Activated CD8-positive, alpha-beta T cell treated with anti-CD3 and anti-CD28 coated beads, Interleukin-2, amount 10 ng/mL, durations not matched to agents 7 days and 5 days (primary cell): ENCODE measurements around the gene GABPB2. TPM values are rescaled to one million over a fixed set of nuclear protein-coding genes. Genes with fewer than 3 reads are reported as not detected.
A peak's percentile ranks its signal among the peaks of the same experiment; 100 is the strongest.
"Not testable (repeated sequence)": the region's sequence is repeated elsewhere in the genome, so short reads cannot be mapped to it uniquely, and the experiment has no call there.

ENCODE experiments used
- ATAC-seq: fragments of 150-1000 bp; cut with Tn5 transposase; one replicate; pipeline ENCODE4 v1.10.0; 2021; ENCODE audit warnings: moderate library complexity
- CTCF ChIA-PET: fragments of 350-600 bp; sonication (Branson Sonifier 250); formaldehyde crosslinking; loops from one replicate; lab custom pipeline; 2021; ENCODE audit warnings: antibody characterized with exemption; lab: Charles Lee
- POLR2A ChIA-PET: fragments of 350-600 bp; sonication (Branson Sonifier 250); formaldehyde crosslinking; loops from one replicate; lab custom pipeline; 2021; ENCODE audit warnings: antibody characterized with exemption; lab: Charles Lee
- DNase-seq: peaks from one replicate; pipeline ENCODE4 v3.0.0-alpha.2; 2020
- H3K27ac Mint-ChIP-seq: one replicate; pipeline ENCODE4 v1.8.0; 2021; ENCODE audit warnings: mild to moderate bottlenecking, mixed read lengths
- H3K27me3 Mint-ChIP-seq: one replicate; pipeline ENCODE4 v1.8.0; 2021; ENCODE audit warnings: low read depth, mixed read lengths
- H3K36me3 Mint-ChIP-seq: one replicate; pipeline ENCODE4 v1.8.0; 2021; ENCODE audit warnings: low read depth, mixed read lengths
- H3K4me1 Mint-ChIP-seq: one replicate; pipeline ENCODE4 v1.8.0; 2021; ENCODE audit warnings: low read depth, mixed read lengths
- H3K4me3 Mint-ChIP-seq: one replicate; pipeline ENCODE4 v1.8.0; 2021; ENCODE audit warnings: mild to moderate bottlenecking, mixed read lengths
- H3K9me3 Mint-ChIP-seq: one replicate; pipeline ENCODE4 v1.8.0; 2022; ENCODE audit warnings: mixed read lengths; ENCODE audit not compliant: insufficient read depth
- total RNA-seq, 2 experiments: library from RNA; stranded (reverse); gene quantifications; one replicate each; pipeline ENCODE4 v1.2.3, GENCODE V29; 2021

Gene GABPB2
- total RNA-seq, 2 experiments from 2014 or later: 32.7 to 34.4 TPM

DNA sequence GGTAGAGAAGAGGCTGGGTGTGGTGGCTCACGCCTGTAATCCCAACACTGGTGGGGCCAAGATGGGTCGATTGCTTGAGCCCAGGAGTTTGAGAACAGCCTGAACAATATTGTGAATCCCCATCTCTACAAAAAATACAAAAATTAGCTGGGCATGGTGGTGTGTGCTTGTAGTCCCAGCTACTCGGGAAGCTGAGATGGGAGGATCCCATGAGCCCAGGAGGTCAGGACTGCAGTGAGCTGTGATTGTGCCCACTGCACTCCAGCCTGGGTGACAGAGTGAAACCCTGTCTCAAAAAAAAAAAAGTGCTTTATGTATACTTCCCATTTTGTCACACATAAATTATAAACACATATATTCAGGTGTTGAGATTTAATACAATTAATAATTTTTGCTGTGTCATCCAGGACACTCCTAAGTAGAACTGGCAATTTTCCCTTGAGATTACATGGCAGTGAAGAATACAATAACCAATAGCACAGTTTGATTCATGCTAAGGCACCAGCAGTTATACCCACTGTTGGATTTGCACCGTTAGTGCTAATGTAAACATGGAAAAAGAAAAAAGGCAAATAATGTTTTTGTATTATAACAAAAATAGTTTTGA, 15.5 kb downstream of the GABPB2 start:
- H3K4me1 Mint-ChIP-seq: no peaks in the 10 kb centered on the region
- peaks cover 8% of the 10 kb centered on the region for H3K36me3 Mint-ChIP-seq
- POLR2A ChIA-PET: no interaction called here
- CTCF ChIA-PET: interaction anchor here (0.8 to 3.4 kb wide), 3 partner anchors 11 to 15 kb away, joined by 3 to 21 read pairs (median 6); no protein-coding TSS in a partner anchor
- H3K4me3 Mint-ChIP-seq: no peak overlapping the region
- ATAC-seq (no peak), DNase-seq (no peak)
- no peaks in the 10 kb centered on the region for H3K27me3 Mint-ChIP-seq
- no peaks in the 10 kb centered on the region for H3K9me3 Mint-ChIP-seq
- H3K27ac Mint-ChIP-seq: no peak overlapping the region

DNA sequence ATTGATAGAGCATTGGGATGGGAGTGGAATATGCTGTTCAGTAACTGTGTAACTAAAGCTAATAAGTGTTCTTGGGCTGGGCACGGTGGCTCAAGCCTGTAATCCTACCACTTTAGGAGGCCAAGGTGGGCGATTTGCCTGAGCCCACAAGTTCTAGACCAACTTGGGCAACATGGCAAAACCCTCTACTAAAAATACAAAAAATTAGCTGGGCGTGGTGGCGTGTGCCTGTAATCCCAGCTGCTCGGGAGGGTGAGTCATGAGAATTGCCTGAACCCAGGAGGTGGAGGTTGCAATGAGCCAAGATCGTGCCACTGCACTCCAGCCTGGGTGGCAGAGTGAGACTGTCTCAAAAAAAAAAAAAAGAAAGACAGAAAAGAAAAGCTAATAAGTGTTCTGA, 26.9 kb downstream of the GABPB2 start:
- H3K4me3 Mint-ChIP-seq, H3K9me3 Mint-ChIP-seq, POLR2A ChIA-PET, H3K27ac Mint-ChIP-seq, DNase-seq, H3K27me3 Mint-ChIP-seq, H3K4me1 Mint-ChIP-seq, ATAC-seq: not testable (repeated sequence)
- peaks cover 19% of the 10 kb centered on the region for H3K36me3 Mint-ChIP-seq
- CTCF ChIA-PET: interaction anchor here (1.6 to 11.2 kb wide), 4 partner anchors 12 to 155 kb away, joined by 4 to 337 read pairs (median 6); partner anchors contain the start of gene TNFAIP8L2

DNA sequence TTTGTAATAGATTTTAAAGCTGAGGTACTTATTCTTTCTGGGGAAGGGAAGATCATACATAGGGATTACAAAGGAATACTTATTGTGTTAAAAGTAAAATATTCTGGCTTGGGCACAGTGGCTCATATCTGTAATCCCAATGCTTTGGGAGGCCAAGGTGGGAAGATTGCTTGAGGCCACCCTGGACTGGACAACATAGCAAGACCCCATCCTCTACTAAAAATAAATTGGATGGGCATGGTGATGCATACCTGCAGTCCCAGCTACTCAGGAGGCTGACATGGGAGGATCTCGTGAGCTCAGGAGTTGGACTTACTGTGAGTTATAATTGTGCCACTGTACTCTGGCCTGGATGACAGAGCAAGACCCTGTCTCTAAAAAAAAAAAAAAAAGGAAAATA, 27.6 kb downstream of the GABPB2 start:
- DNase-seq: no peak
- Mint-ChIP-seq H3K27me3 (no peaks in the 10 kb centered on the region), H3K4me1 (no peaks in the 10 kb centered on the region), H3K27ac (no peak overlapping the region), H3K36me3 (peaks cover 17% of the 10 kb centered on the region), H3K9me3 (no peaks in the 10 kb centered on the region), H3K4me3 (no peak overlapping the region)
- ChIA-PET CTCF (interaction anchor here (1.6 to 11.2 kb wide), 5 partner anchors 32 to 154 kb away, joined by 4 to 337 read pairs (median 12); partner anchors contain the start of gene TNFAIP8L2), POLR2A (interaction anchor here (2.4 kb wide), 1 partner anchor 59 kb away, joined by 10 read pairs; the partner anchor contains the start of gene TNFAIP8L2)
- ATAC-seq: no peak

DNA sequence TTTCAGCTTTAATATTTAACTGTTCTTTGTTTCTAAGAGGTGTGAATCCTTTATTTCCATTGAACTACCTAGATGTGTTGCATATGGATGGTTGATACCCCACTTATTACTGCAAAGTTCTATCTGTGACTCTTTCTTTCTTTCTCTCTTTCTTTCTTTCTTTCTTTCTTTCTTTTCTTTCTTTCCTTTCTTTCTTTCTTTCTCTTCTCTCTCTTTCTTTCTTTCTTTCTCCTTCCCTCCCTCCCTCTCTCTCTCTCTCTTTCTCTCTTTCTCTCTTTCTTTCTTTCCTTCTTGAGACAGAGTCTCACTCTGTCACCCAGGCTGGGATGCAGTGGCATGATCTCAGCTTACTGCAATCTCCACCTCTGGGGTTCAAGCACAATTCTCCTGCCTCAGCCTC, 34.1 kb downstream of the GABPB2 start:
- Mint-ChIP-seq H3K9me3 (no peaks in the 10 kb centered on the region), H3K36me3 (peaks cover 17% of the 10 kb centered on the region), H3K27ac (no peak overlapping the region), H3K4me1 (no peaks in the 10 kb centered on the region), H3K27me3 (no peaks in the 10 kb centered on the region), H3K4me3 (no peak overlapping the region)
- DNase-seq (no peak), ATAC-seq (no peak)
- ChIA-PET CTCF (interaction anchor here (4.5 to 11.2 kb wide), 2 partner anchors 49 to 80 kb away, joined by 14 to 337 read pairs; partner anchors contain the start of gene TNFAIP8L2), POLR2A (no interaction called here)

GRCh38 chr1:151106894-151107293, 36.3 kb downstream of the GABPB2 start:
- ChIA-PET CTCF (interaction anchor here (0.9 kb wide), 1 partner anchor 50 kb away, joined by 3 read pairs; the partner anchor contains the start of gene TNFAIP8L2), POLR2A (no interaction called here)
- Mint-ChIP-seq H3K4me3 (no peak overlapping the region), H3K27ac (no peak overlapping the region), H3K27me3 (no peaks in the 10 kb centered on the region), H3K36me3 (peaks cover 20% of the 10 kb centered on the region), H3K9me3 (no peaks in the 10 kb centered on the region), H3K4me1 (no peaks in the 10 kb centered on the region)
- no peak for ATAC-seq
- no peak for DNase-seq

DNA sequence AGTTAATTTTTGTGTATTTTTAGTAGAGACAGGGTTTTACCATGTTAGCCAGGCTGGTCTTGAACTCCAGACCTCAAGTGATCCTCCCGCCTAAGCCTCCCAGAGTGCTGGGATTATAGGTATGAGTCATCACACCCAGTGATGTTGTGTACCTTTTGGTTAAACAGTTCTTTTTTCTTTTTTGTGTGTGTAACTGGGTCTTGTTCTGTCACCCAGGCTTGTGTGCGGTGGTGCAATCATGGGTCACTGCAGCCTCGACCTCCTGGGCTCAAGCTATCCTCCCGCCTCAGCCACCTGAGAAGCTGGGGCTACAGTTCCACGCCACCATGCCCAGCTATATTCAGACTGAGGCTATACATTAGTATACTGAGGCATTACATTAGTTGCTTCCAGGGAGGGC, 37.8 kb downstream of the GABPB2 start:
- no peak for DNase-seq
- Mint-ChIP-seq H3K9me3 (no peaks in the 10 kb centered on the region), H3K27ac (no peak overlapping the region), H3K4me3 (no peak overlapping the region), H3K27me3 (no peaks in the 10 kb centered on the region), H3K4me1 (no peaks in the 10 kb centered on the region), H3K36me3 (peaks cover 18% of the 10 kb centered on the region)
- no peak for ATAC-seq
- ChIA-PET CTCF (interaction anchor here (1.0 kb wide), 2 partner anchors 8 to 48 kb away, joined by 3 to 9 read pairs; partner anchors contain the start of gene TNFAIP8L2), POLR2A (no interaction called here)

DNA sequence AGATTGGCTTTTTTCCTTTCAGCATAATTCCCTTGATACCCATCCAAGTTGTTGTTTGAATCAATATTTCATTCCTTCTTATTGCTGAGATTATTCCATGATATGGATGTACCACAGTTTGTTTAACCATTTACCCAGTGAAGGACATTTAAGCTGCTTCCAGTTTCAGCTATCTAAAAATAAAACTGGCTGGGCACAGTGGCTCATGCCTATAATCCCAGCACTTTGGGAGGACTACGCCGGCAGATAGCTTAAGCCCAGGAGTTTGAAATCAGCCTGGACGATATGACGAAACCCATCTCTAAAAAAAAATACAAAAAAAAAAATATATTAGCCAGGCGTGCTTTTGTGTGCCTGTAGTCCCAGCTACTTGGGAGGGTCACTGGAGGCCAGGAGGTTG, 43.3 kb downstream of the GABPB2 start:
- H3K4me1 Mint-ChIP-seq: no peaks in the 10 kb centered on the region
- no peaks in the 10 kb centered on the region for H3K9me3 Mint-ChIP-seq
- ChIA-PET POLR2A (interaction anchor here (0.5 kb wide), 1 partner anchor 430 kb away, joined by 3 read pairs; no protein-coding TSS in a partner anchor), CTCF (interaction anchor here (0.9 to 1.9 kb wide), 2 partner anchors 14 to 45 kb away, joined by 3 to 8 read pairs; no protein-coding TSS in a partner anchor)
- H3K4me3 Mint-ChIP-seq: no peak overlapping the region
- no peak for ATAC-seq
- H3K36me3 Mint-ChIP-seq: peaks cover 11% of the 10 kb centered on the region
- no peak for DNase-seq
- H3K27me3 Mint-ChIP-seq: no peaks in the 10 kb centered on the region
- no peak overlapping the region for H3K27ac Mint-ChIP-seq

- H3K27me3 Mint-ChIP-seq: no peaks in the 10 kb centered on the region
- ChIA-PET POLR2A (no interaction called here), CTCF (interaction anchor here (1.6 kb wide), 1 partner anchor 25 kb away, joined by 4 read pairs; no protein-coding TSS in a partner anchor)
- H3K4me3 Mint-ChIP-seq: no peak overlapping the region
- no peaks in the 10 kb centered on the region for H3K36me3 Mint-ChIP-seq
- no peak for ATAC-seq
- DNase-seq: no peak
- H3K4me1 Mint-ChIP-seq: no peaks in the 10 kb centered on the region
- no peak overlapping the region for H3K27ac Mint-ChIP-seq
- H3K9me3 Mint-ChIP-seq: no peaks in the 10 kb centered on the region
Measured at GRCh38 chr1:151124763-151125403, 54.3 kb downstream of the GABPB2 start.

GRCh38 chr1:151128800-151129199, 58.2 kb downstream of the GABPB2 start:
- H3K9me3 Mint-ChIP-seq: no peaks in the 10 kb centered on the region
- no peak overlapping the region for H3K4me3 Mint-ChIP-seq
- peaks cover 3% of the 10 kb centered on the region for H3K27me3 Mint-ChIP-seq
- no peak for DNase-seq
- H3K4me1 Mint-ChIP-seq: peaks cover 16% of the 10 kb centered on the region
- ChIA-PET CTCF (interaction anchor here (4.5 kb wide), 1 partner anchor 30 kb away, joined by 22 read pairs; no protein-coding TSS in a partner anchor), POLR2A (no interaction called here)
- no peak overlapping the region for H3K27ac Mint-ChIP-seq
- peaks cover 4% of the 10 kb centered on the region for H3K36me3 Mint-ChIP-seq
- ATAC-seq: no peak

DNA sequence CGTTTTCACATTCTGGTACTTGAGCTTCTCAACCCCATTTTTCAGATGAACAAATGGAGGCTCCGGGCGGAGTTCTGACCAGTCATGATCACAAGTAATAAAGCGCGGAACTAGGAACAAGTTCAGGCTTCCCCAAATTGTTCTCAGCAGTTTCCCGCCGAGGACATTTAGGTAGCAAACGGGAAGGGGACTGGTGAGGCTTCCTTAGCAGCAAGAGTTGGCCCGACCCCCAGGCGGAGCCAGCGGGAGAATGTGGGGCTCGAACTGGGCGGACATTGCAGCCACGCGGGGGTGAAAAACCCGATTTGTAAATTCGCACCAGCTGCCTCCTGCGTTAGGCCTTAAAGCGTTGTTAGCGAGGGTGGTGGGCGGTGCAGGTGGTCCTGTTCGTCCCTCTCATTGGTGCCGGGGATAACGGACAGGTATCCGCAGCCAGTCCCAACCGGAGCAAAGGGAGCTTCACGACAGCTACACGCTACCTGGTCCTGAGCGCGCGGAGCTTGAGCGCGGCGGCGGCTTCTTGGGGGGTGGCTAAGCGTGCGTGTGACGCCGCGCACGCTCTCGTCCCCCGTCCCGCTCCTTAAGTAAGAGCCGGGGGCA, 60.5 kb downstream of the GABPB2 start:
- H3K4me3 Mint-ChIP-seq: peak overlapping the region; percentile 69
- peak overlapping the region; percentile 68 for H3K27ac Mint-ChIP-seq
- ChIA-PET CTCF (interaction anchor here (0.9 to 4.5 kb wide), 7 partner anchors 11 to 106 kb away, joined by 3 to 22 read pairs (median 5); partner anchors contain the start of gene TNFAIP8L2), POLR2A (interaction anchor here (0.8 to 1.5 kb wide), 4 partner anchors 26 to 124 kb away, joined by 3 to 12 read pairs (median 3); partner anchors contain the start of genes PSMD4 and TNFAIP8L2)
- peaks cover 3% of the 10 kb centered on the region for H3K27me3 Mint-ChIP-seq
- DNase-seq: peak; percentile 88
- peaks cover 4% of the 10 kb centered on the region for H3K36me3 Mint-ChIP-seq
- peaks cover 25% of the 10 kb centered on the region for H3K4me1 Mint-ChIP-seq
- H3K9me3 Mint-ChIP-seq: no peaks in the 10 kb centered on the region
- peak; percentile 100 for ATAC-seq

DNA sequence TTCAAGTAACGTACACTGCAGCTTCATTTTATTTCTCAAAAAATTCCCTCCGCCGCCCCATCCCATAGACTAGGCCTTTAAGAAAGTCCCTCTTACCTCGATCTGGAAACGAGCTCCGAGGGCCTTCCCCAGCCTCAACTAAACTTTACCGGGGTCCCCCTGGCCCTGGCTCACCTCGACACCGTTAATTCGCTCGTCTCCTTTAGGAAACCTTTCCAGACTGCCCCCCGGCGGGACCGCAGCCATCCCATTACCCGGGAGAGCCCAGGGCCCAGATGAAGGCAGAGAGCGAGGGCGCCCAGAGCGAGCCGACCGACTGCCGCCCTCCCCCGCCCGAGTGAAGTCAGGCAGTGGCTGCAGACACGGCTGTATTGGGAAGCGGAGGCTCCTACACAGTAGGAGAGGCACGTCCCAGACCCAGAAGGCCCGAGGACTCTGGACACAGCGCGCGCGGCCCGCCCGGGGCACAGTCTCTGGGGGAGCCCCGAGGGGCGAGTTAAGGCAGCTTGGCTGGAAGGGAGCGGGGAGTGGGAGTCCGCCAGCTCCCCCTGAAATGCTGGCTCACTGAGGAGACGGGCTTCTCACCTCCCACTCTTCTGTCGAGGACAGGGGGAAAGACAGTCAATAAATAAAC, 61.3 kb downstream of the GABPB2 start:
- no peak for ATAC-seq
- ChIA-PET POLR2A (interaction anchor here (1.1 to 1.5 kb wide), 2 partner anchors 25 to 123 kb away, joined by 3 to 12 read pairs; partner anchors contain the start of genes PSMD4 and TNFAIP8L2), CTCF (interaction anchor here (0.9 to 4.5 kb wide), 6 partner anchors 10 to 107 kb away, joined by 3 to 22 read pairs (median 7); partner anchors contain the start of gene TNFAIP8L2)
- H3K27ac Mint-ChIP-seq: peak overlapping the region; percentile 68
- peaks cover 29% of the 10 kb centered on the region for H3K4me1 Mint-ChIP-seq
- peaks cover 4% of the 10 kb centered on the region for H3K36me3 Mint-ChIP-seq
- no peak for DNase-seq
- peaks cover 3% of the 10 kb centered on the region for H3K27me3 Mint-ChIP-seq
- H3K9me3 Mint-ChIP-seq: no peaks in the 10 kb centered on the region
- peak overlapping the region; percentile 69 for H3K4me3 Mint-ChIP-seq
